OCI-LY3 (cell line): ENCODE measurements around the gene SAA2.

Experiments
- CTCF ChIP-seq: fragments of 200-600, 300-600 bp; sonication (generic); IDR thresholded peaks from 2 replicates; pipeline ENCODE4 v1.5.1; 2014; ENCODE audit warnings: antibody characterized with exemption, low read length, low read depth
- EZH2phosphoT487 ChIP-seq: fragments of 200-600 bp; shearing (Covaris generic); IDR thresholded peaks from 2 replicates; pipeline ENCODE4 v1.6.1; 2018; ENCODE audit warnings: antibody characterized with exemption, mixed run types, low read depth

- TF ChIP-seq CTCF (no peak), EZH2phosphoT487 (no peak)
These were observed 32.1 kb upstream of the SAA2 start for GRCh38 chr11:18280438-18281045.
